Endodermal cell (in vitro differentiated cells): ENCODE results near the gene LMF1. TPM values are rescaled to one million over a fixed set of nuclear protein-coding genes. Genes with fewer than 3 reads are reported as not detected.

Experiments
- DNase-seq: peaks from one replicate; pipeline ENCODE4 v3.0.0-alpha.2; 2017
- H3K27ac ChIP-seq: 2 replicates; pipeline ENCODE4 v1.5.1; 2013; ENCODE audit warnings: mild to moderate bottlenecking, low read depth, low read length, moderate library complexity
- H3K27me3 ChIP-seq: 2 replicates; pipeline ENCODE4 v1.6.1; 2013; ENCODE audit warnings: mild to moderate bottlenecking, low read length, moderate library complexity; ENCODE audit not compliant: insufficient read depth, control insufficient read depth, poor library complexity, severe bottlenecking
- H3K36me3 ChIP-seq: 2 replicates; pipeline ENCODE4 v1.7.0; 2013; ENCODE audit warnings: mild to moderate bottlenecking, low read length, moderate library complexity; ENCODE audit not compliant: control insufficient read depth, insufficient read depth
- H3K4me1 ChIP-seq: one replicate; pipeline ENCODE4 v1.7.0; 2013; ENCODE audit warnings: low read length; ENCODE audit not compliant: control insufficient read depth, insufficient read depth
- H3K4me3 ChIP-seq: 2 replicates; pipeline ENCODE4 v1.5.1; 2013; ENCODE audit warnings: mild to moderate bottlenecking, low read length, moderate library complexity
- H3K9ac ChIP-seq: 2 replicates; pipeline ENCODE4 v1.6.1; 2013; ENCODE audit warnings: mild to moderate bottlenecking, low read length, moderate library complexity; ENCODE audit not compliant: poor library complexity, severe bottlenecking; ENCODE audit errors: extremely low read depth
- H3K9me3 ChIP-seq: 2 replicates; pipeline ENCODE4 v1.6.1; 2013; ENCODE audit warnings: mild to moderate bottlenecking, low read length, moderate library complexity; ENCODE audit not compliant: control insufficient read depth
- H3K27ac Mint-ChIP-seq: 2 replicates; pipeline ENCODE4 v1.8.0; 2020; ENCODE audit warnings: mixed read lengths
- H3K27me3 Mint-ChIP-seq: 2 replicates; pipeline ENCODE4 v1.8.0; 2021; ENCODE audit warnings: mild to moderate bottlenecking, mixed read lengths; ENCODE audit not compliant: insufficient read depth
- H3K36me3 Mint-ChIP-seq: 2 replicates; pipeline ENCODE4 v1.8.0; 2020; ENCODE audit warnings: low read depth, mixed read lengths
- H3K4me1 Mint-ChIP-seq: 2 replicates; pipeline ENCODE4 v1.8.0; 2020; ENCODE audit warnings: mixed read lengths
- H3K4me3 Mint-ChIP-seq: 2 replicates; pipeline ENCODE4 v1.8.0; 2020; ENCODE audit warnings: mild to moderate bottlenecking, moderate library complexity, mixed read lengths
- H3K9me3 Mint-ChIP-seq: 2 replicates; pipeline ENCODE4 v1.8.0; 2020; ENCODE audit warnings: mild to moderate bottlenecking, mixed read lengths
- CTCF ChIP-seq: fragments of 200-600 bp; sonication (generic); conservative IDR thresholded peaks from 2 replicates; pipeline ENCODE4 v1.5.0; 2021; ENCODE audit warnings: antibody characterized with exemption, mild to moderate bottlenecking
- WGBS, 2 experiments: methylation state at CpG; one replicate each; pipeline versions ENCODE4 v1.1.5 to v1.1.7; 2013; ENCODE audit warnings: missing lambda C conversion rate in 2 of 2, mixed read lengths in 1 of 2; ENCODE audit not compliant: insufficient coverage in 1 of 2, insufficient read length in 1 of 2; 5-methylcytosine and 5-hydroxymethylcytosine counted together
- total RNA-seq, 2 donors: library from RNA; stranded (reverse); fragmentation: NEBNext Ultra II Directional in 1 of 2; extraction: Animal tissue kit (Norgen Biotek cat#: 25700) in 1 of 2; gene quantifications; 2 replicates in 1 of 2; 3 replicates in 1 of 2; pipeline ENCODE4 v1.2.1, GENCODE V29; 2021

LMF1 gene
- total RNA-seq, 2 donors from 2014 or later, result 13.7 to 15.1 TPM

DNA sequence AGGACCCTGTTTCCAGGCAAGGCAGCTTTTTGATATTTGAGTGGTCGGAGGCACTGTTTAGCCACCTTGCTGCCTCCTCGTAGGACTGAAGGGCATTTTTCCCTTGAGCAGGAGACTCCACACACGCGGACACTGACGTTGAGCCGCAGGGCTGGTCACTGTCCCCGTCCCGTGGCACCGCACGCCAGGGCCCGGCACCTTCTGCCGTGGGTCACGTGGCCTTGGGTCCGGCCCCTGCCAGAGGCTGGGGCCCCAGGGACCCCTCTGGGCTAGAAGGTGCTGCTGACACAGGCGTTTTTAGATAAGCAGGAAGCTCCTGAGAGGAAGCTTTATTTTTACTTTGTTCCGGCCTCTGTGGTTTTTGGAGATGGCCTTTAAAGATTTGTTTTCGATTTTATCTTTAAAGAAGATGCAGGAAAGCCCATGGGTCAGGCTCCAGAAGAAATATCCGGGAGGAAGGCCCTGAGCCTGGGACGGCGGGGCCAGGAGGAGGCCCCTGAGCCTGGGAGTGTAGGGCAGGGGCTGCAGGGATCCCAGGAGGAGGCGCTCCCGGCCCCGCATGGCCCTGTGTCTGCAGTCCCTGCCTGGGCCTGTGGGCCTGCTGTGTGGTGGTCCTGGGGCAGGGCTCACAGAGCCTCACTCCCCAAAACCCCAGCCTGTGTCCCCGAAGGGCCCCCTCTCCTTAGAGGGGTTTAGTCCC, 139.8 kb downstream of the LMF1 start:
- no peak overlapping the region for H3K4me3 Mint-ChIP-seq
- Histone ChIP-seq H3K9ac (no peak overlapping the region), H3K9me3 (peaks cover 2% of the 10 kb centered on the region), H3K27ac (no peak overlapping the region), H3K4me1 (no peaks in the 10 kb centered on the region), H3K36me3 (no peaks in the 10 kb centered on the region), H3K4me3 (no peak overlapping the region), H3K27me3 (no peaks in the 10 kb centered on the region)
- WGBS, 2 experiments, result 91 to 92% methylated on average over 20 to 24 of the region's 24 CpGs
- H3K27ac Mint-ChIP-seq, result no peak overlapping the region
- no peaks in the 10 kb centered on the region for H3K4me1 Mint-ChIP-seq
- DNase-seq, result no peak
- peak; percentile 27 for TF ChIP-seq CTCF
- H3K36me3 Mint-ChIP-seq, result no peaks in the 10 kb centered on the region
- peaks cover 3% of the 10 kb centered on the region for H3K27me3 Mint-ChIP-seq
- H3K9me3 Mint-ChIP-seq, result peaks cover 5% of the 10 kb centered on the region

DNA sequence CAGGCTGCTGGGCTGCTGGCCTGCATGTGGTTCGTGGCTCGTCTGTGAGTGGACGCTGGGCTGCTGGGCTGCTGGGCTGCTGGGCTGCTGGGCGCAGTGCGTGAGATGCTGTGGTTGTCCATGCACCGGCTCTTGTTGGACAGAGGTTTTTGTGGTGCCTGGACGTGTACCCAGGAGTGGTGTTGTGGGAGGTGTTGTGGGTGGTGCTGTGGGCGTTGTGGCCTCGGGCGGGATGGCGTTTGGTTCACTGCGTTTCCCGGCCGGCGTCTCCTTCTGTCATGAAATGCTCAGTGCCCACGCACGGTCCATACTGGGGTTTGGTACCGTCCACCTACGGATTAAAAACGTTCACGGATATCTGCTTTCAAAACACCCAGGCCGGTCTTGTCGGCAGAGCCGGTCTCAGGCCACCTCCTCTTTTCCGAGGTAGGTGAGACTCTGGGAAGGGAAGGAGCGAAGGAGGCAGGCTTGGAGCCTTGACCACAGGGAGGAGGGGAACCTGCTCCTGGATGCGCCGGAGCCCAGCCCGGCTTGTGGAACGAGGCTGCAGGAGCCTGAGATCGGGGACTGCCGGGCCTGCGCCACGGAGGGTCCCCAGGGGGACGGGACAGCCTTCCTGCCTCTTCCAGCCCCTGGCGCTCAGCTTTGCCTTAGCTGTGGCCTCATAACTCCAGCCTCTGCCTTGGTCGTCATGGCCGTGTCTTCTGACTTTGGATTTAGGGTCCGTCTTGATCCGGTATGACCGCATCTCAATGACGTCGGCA, 140.5 kb downstream of the LMF1 start:
- no peak for TF ChIP-seq CTCF
- H3K27ac Mint-ChIP-seq, result no peak overlapping the region

GRCh38 chr16:828891-829290, 141.9 kb downstream of the LMF1 start:
- no peaks in the 10 kb centered on the region for H3K9me3 Mint-ChIP-seq

More for the DNA sequence above, 140.5 kb downstream of the LMF1 start:
- Mint-ChIP-seq H3K4me1 (no peaks in the 10 kb centered on the region), H3K9me3 (no peaks in the 10 kb centered on the region), H3K27me3 (peaks cover 3% of the 10 kb centered on the region), H3K36me3 (no peaks in the 10 kb centered on the region), H3K4me3 (no peak overlapping the region)
- H3K9me3 ChIP-seq, result no peaks in the 10 kb centered on the region
- WGBS, 2 experiments, result 92 to 97% methylated on average over 27 to 43 of the region's 43 CpGs
- H3K27me3 ChIP-seq, result no peaks in the 10 kb centered on the region
- no peak overlapping the region for H3K9ac ChIP-seq
- no peak overlapping the region for H3K27ac ChIP-seq
- no peaks in the 10 kb centered on the region for H3K36me3 ChIP-seq
- H3K4me1 ChIP-seq, result no peaks in the 10 kb centered on the region
- DNase-seq, result no peak
- H3K4me3 ChIP-seq, result no peak overlapping the region

More at GRCh38 chr16:828891-829290, 141.9 kb downstream of the LMF1 start:
- H3K4me1 ChIP-seq, result no peaks in the 10 kb centered on the region
- WGBS, 2 experiments, result 93 to 100% methylated on average over 1 to 17 of the region's 17 CpGs
- no peak overlapping the region for H3K27ac Mint-ChIP-seq
- TF ChIP-seq CTCF, result no peak
- no peak overlapping the region for H3K4me3 Mint-ChIP-seq
- no peak for DNase-seq
- H3K36me3 Mint-ChIP-seq, result no peaks in the 10 kb centered on the region
- no peaks in the 10 kb centered on the region for H3K27me3 ChIP-seq
- H3K9ac ChIP-seq, result no peak overlapping the region
- H3K4me1 Mint-ChIP-seq, result no peaks in the 10 kb centered on the region
- no peaks in the 10 kb centered on the region for H3K9me3 ChIP-seq
- no peaks in the 10 kb centered on the region for H3K36me3 ChIP-seq
- H3K27me3 Mint-ChIP-seq, result no peaks in the 10 kb centered on the region
- H3K4me3 ChIP-seq, result no peak overlapping the region
- no peak overlapping the region for H3K27ac ChIP-seq
